ENCODE data around the gene MCM6. TPM values are rescaled to one million over a fixed set of nuclear protein-coding genes. Genes with fewer than 3 reads are reported as not detected.

The MCM6 gene
- total RNA-seq, 4 donors from 2014 or later: 11.2 to 22.0 (median 13.8) TPM

DNA sequence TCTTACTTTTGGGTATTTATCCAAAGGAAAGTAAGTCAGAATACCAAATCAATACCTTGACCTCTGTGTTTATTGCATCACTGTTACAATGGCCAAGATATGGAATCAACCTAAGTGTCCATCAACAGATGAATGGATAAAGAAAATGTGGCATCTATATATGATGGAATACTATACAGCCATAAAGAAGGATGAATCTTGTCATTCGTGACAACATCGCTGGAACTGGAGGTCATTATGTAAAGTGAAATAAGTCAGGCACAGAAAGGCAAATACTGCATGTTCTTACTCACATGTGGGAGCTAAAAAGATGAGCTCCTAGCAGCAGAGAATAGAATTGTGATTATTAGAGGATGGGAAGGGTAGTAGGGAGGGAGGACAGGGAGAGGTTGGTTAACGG is 73.9 kb downstream of the MCM6 start:
- TF ChIP-seq, protein P1, sequence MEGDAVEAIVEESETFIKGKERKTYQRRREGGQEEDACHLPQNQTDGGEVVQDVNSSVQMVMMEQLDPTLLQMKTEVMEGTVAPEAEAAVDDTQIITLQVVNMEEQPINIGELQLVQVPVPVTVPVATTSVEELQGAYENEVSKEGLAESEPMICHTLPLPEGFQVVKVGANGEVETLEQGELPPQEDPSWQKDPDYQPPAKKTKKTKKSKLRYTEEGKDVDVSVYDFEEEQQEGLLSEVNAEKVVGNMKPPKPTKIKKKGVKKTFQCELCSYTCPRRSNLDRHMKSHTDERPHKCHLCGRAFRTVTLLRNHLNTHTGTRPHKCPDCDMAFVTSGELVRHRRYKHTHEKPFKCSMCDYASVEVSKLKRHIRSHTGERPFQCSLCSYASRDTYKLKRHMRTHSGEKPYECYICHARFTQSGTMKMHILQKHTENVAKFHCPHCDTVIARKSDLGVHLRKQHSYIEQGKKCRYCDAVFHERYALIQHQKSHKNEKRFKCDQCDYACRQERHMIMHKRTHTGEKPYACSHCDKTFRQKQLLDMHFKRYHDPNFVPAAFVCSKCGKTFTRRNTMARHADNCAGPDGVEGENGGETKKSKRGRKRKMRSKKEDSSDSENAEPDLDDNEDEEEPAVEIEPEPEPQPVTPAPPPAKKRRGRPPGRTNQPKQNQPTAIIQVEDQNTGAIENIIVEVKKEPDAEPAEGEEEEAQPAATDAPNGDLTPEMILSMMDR (IDR thresholded peaks at IDR 0.05; ENCODE audit: low read depth): no peak

DNA sequence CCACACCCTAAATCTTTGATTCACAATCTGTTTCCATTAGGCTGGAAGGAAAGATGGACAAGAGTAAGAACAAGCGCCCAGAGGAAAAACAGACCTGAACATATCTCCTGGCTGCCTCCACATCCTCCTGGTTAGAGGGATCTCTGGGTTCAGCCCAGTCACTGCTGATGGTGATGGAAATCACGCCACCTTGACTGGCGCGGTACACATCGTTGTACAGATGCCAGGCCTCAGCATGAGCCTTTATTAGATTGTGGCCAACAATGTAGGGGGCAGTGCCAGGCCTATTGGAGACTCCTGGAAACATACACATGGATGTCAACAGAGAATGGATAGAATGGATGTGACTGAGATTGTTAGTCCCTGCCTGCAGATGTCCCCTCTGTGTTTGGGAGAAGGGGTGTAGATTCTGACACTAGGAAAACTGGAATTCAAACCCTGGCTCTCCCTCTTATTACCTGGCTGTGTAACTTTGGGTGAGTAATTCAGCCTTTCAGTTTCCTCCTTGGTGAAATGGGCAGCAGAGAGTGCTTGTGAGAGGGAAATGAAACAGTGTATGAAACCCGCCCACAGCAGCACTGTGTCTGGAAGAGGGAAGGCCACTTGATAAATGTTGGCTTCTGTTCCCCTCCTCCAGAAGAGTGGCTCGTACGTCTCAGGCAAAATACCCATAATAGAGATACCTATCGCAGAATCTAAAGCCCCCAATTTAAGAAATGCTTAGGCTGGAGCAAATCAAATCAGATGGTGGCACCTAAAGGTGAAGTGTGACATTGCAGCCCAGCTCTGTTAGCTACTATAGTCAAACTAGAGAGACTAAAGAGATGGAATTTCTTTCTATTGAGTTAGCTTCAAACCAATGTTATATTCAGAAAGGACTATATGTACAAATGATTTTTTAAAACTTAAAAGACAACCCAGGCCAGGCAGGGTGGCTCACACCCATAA is 75.5 kb downstream of the MCM6 start:
- TF ChIP-seq, protein P1 (IDR thresholded peaks at IDR 0.05; ENCODE audit: low read depth): no peak

DNA sequence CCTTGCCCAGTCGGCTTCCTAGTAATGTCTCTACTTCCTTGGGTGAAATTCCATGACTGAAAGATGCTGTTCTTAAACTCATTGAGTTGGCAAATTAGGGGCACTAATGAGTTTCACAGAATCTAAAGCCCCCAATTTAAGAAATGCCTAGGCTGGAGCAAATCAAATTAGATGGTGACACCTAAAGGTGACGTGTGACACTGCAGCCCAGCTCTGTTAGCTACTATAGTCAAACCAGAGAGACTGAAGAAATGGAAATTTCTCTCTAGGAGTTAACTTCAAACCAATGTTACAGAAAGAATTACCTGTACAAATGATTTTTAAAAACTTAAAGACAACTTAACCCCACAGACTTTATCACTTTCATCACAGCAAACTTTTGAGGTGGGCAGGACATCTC is 76.5 kb downstream of the MCM6 start:
- TF ChIP-seq, protein P1 (IDR thresholded peaks at IDR 0.05; ENCODE audit: low read depth): no peak

DNA sequence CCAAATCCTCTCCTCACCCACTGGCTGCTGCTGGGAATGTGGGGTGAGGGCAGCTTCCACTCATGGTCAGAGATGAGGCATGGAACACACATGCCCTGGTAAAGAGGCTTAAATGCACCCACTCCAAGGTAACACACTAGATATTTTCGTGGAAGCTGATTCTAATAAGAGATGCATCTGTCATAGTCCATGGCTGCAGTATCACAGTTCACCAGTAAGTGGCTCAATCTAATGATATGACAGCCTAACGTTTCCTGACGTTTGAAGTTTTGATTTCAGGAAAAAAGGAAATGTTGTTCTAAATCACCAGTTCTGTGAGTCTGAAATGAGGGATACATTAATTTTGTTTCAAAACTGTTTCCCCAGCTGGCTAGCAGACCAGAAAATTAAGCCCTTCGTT is 77.5 kb downstream of the MCM6 start:
- TF ChIP-seq, protein P1 (IDR thresholded peaks at IDR 0.05; ENCODE audit: low read depth): no peak

DNA sequence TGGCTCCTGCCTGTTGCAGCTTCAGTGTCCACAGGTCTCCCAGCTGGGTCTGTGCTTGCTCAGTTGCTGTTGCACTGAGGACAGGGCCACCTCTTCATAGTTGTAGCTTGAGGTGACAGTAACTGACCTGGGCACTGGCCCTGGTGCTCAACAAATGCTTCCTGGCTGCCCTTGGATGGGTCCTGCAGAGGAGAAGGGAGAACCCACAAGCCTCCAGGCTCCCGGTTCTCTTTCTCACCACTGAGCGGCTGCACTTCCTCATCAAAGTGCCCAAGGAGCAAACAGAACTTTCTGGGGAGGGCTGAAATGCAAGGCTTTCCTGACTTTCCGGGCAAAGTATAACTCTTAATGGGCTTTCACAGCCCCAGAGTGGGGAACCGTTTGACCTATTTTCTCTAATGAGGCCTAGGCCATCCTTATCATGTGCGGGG is 78.0 kb downstream of the MCM6 start:
- TF ChIP-seq, protein P1 (IDR thresholded peaks at IDR 0.05; ENCODE audit: low read depth): no peak

DNA sequence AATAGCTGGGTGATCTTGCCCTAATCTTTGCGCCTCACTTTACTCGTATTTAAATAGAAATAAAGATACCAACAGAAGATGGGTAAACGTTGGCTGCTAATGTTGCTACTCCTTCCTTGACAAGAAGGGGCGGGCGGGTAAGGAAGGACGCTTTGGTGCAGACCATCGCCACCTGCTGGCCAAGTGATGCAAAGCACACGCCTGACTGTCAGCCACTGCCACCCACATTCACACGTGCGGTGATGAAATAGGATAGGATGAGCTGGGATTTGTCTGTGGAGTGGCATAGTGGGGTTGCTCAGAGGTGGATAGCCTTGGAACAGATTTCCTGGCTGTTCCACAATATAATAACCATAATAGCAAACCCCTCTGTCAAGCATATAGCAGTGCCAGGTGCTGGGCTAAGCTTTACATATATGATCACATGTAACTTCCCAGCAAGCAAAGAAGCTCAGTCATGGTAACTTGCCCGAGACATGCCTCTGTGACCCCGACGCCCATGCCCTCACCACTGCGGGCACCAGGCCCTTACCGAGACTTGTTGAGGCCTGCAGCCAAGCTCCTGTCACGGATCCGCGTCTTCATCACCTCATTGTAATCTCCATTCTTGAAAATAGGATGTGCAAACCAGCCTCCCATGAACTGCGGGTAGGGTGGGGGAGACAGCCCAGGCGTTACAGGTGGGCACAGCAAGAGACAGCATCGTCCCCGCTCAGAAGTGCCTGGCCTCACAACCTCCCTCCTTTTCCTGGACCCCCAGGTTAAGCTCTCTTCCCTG is 78.6 kb downstream of the MCM6 start:
- TF ChIP-seq, protein P1 (IDR thresholded peaks at IDR 0.05; ENCODE audit: low read depth): no peak

DNA sequence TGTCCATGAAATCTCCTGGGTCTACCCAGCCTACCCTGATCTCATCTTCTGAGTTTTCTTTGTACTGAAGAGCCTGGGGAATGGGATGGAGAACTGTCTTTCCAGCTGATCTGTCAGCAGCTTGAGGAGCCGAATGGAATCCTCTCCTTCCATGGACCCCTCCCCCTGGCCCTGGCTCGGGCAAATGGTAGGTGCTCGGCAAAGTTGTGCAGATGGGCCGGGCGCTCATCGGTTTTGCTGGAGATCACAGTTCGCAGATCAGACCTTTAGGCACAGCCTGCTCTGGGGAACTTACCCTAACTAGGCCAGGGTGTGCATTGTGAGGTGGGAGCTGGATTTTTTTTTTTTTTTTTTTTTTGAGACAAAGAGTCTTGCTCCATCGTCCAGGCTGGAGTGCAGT is 79.6 kb downstream of the MCM6 start:
- TF ChIP-seq, protein P1 (IDR thresholded peaks at IDR 0.05; ENCODE audit: low read depth): no peak

All from subcutaneous adipose tissue (tissue), 4 donors.